Aorta (tissue), 5 donors: Measurements from ENCODE around the gene TMEM184C. TPM values are rescaled to one million over a fixed set of nuclear protein-coding genes. Genes with fewer than 3 reads are reported as not detected.

Experiments used
- ATAC-seq: fragments of 200-7000 bp; cut with Tn5 transposase; one replicate; pipeline ENCODE4 v1.9.1; 2022; ENCODE audit warnings: moderate library complexity; ENCODE audit not compliant: low FRiP score
- DNase-seq, 2 donors: peaks; one replicate each; pipeline ENCODE4 v3.0.0-alpha.2; 2020
- H3K27ac ChIP-seq, 2 donors: one replicate each; pipeline ENCODE4 v1.5.1; 2013; ENCODE audit warnings: low read length in 2 of 2, mild to moderate bottlenecking in 2 of 2, moderate library complexity in 2 of 2, control low read depth in 1 of 2, inconsistent platforms in 1 of 2, low read depth in 1 of 2
- H3K27me3 ChIP-seq, 2 donors: one replicate each; pipeline ENCODE4 v1.6.1; 2013; ENCODE audit warnings: control low read depth in 1 of 2, low read length in 1 of 2, mild to moderate bottlenecking in 1 of 2, moderate library complexity in 1 of 2; ENCODE audit not compliant: insufficient read depth in 2 of 2, control insufficient read depth in 1 of 2
- H3K36me3 ChIP-seq, 2 donors: one replicate each; pipeline ENCODE4 v1.6.1; 2013; ENCODE audit warnings: control low read depth in 1 of 2, low read length in 1 of 2, mild to moderate bottlenecking in 1 of 2; ENCODE audit not compliant: insufficient read depth in 2 of 2, control insufficient read depth in 1 of 2
- H3K4me1 ChIP-seq, 2 donors: one replicate each; pipeline ENCODE4 v1.6.1; 2013; ENCODE audit warnings: low read length in 2 of 2, control low read depth in 1 of 2, mild to moderate bottlenecking in 1 of 2, moderate library complexity in 1 of 2; ENCODE audit not compliant: insufficient read depth in 2 of 2, control insufficient read depth in 1 of 2
- H3K4me3 ChIP-seq, 2 donors: one replicate each; pipeline ENCODE4 v1.5.1; 2013; ENCODE audit warnings: low read length in 2 of 2, control low read depth in 1 of 2, mild to moderate bottlenecking in 1 of 2
- H3K9me3 ChIP-seq: one replicate; pipeline ENCODE4 v1.6.1; 2013; ENCODE audit warnings: mild to moderate bottlenecking, low read length; ENCODE audit not compliant: control insufficient read depth
- WGBS, 2 donors: extraction: QIAGEN DNeasy Blood & Tissue Kit; methylation state at CpG; one replicate each; pipeline ENCODE4 v1.1.7; 2013; 5-methylcytosine and 5-hydroxymethylcytosine counted together
- intact Hi-C, 2 donors: fragments of 100-400 bp; cut with DNase I; formaldehyde crosslinking; loops; one replicate each; pipeline versions ENCODE4 v1.14.2 to v1.15.0; 2022
- polyA plus RNA-seq, 2 donors: library from polyadenylated mRNA; stranded (reverse); fragments of 200-250 nt; gene quantifications; one replicate each; pipeline ENCODE4 v1.2.3, GENCODE V29; 2013
- total RNA-seq, 2 donors: library from RNA; stranded (reverse); fragmentation: NEBNext Ultra II Directional; extraction: Animal tissue kit (Norgen Biotek cat#: 25700); gene quantifications; one replicate each; pipeline ENCODE4 v1.2.1, GENCODE V29; 2021
- donor health status: healthy with polysubstance abuse.
- donor health status: Bipolar disorder and iron deficiency.
- donor health status: DM: no; HTN: no; CAD: no.
- donor health status: DM: no; HTN: no; CAD: no.
- donor health status: DM: yes; HTN: yes; CAD: no.

The TMEM184C gene
- total and polyA plus RNA-seq, 4 donors, result 10.6 to 23.5 (median 19.3) TPM

- Histone ChIP-seq H3K9me3 (no peaks in the 10 kb centered on the region), H3K4me1 (no peaks in the 10 kb centered on the region), H3K27ac (no peak overlapping the region), H3K36me3 (no peaks in the 10 kb centered on the region), H3K4me3 (no peak overlapping the region), H3K27me3 (no peaks in the 10 kb centered on the region)
- no peak for ATAC-seq
- no peak for DNase-seq
- intact Hi-C loops, result no loop called here
- 79 to 87% methylated on average over 1 of the region's 1 CpG for WGBS, 2 donors
These were observed 6.5 kb upstream of the TMEM184C start for GRCh38 chr4:147610686-147611085.

GRCh38 chr4:147616849-147617172, 386 bp upstream of the TMEM184C start:
- DNase-seq, result no peak
- Histone ChIP-seq H3K4me3 (peak overlapping the region; percentile 72 to 83), H3K9me3 (no peaks in the 10 kb centered on the region), H3K27ac (no peak overlapping the region), H3K27me3 (no peaks in the 10 kb centered on the region), H3K4me1 (peaks cover 3% of the 10 kb centered on the region in 2 donors), H3K36me3 (no peaks in the 10 kb centered on the region)
- ATAC-seq, result no peak
- intact Hi-C loops, result no loop called here
- 29 to 34% methylated on average over 6 of the region's 6 CpGs for WGBS, 2 donors

- WGBS, 2 donors, result 10 to 12% methylated on average over 17 of the region's 17 CpGs
- Histone ChIP-seq H3K9me3 (no peaks in the 10 kb centered on the region), H3K4me3 (peak overlapping the region; percentile 83 to 95), H3K27me3 (no peaks in the 10 kb centered on the region), H3K4me1 (peaks cover 3% of the 10 kb centered on the region in 2 donors), H3K36me3 (no peaks in the 10 kb centered on the region), H3K27ac (peak overlapping the region in 1 of 2 donors; percentile 84)
- DNase-seq (no peak), ATAC-seq (peak; percentile 4)
- intact Hi-C loops, result no loop called here
These were observed 869 bp downstream of the TMEM184C start for GRCh38 chr4:147617841-147618691.

GRCh38 chr4:147620315-147620714, 3.1 kb downstream of the TMEM184C start:
- WGBS, 2 donors, result 76 to 80% methylated on average over 2 of the region's 2 CpGs
- no peaks in the 10 kb centered on the region for H3K9me3 ChIP-seq
- no peaks in the 10 kb centered on the region for H3K27me3 ChIP-seq
- ATAC-seq (no peak), DNase-seq (no peak)
- H3K36me3 ChIP-seq, result peaks cover 0 to 3% of the 10 kb centered on the region in 2 donors
- H3K27ac ChIP-seq, result no peak overlapping the region
- H3K4me3 ChIP-seq, result no peak overlapping the region
- intact Hi-C loops, result no loop called here
- peaks cover 3% of the 10 kb centered on the region in 2 donors for H3K4me1 ChIP-seq

- H3K4me3 ChIP-seq, result no peak overlapping the region
- DNase-seq (no peak), ATAC-seq (no peak)
- H3K36me3 ChIP-seq, result peaks cover 3% of the 10 kb centered on the region in 2 donors
- no peaks in the 10 kb centered on the region for H3K27me3 ChIP-seq
- peaks cover 0 to 3% of the 10 kb centered on the region in 2 donors for H3K4me1 ChIP-seq
- intact Hi-C loops, result no loop called here
- WGBS, 2 donors, result 78 to 81% methylated on average over 6 of the region's 6 CpGs
- no peaks in the 10 kb centered on the region for H3K9me3 ChIP-seq
- no peak overlapping the region for H3K27ac ChIP-seq
These were observed 8.5 kb downstream of the TMEM184C start for GRCh38 chr4:147625733-147626132.

- DNase-seq (no peak), ATAC-seq (no peak)
- Histone ChIP-seq H3K4me3 (no peak overlapping the region), H3K36me3 (peaks cover 3% of the 10 kb centered on the region in 2 donors), H3K27me3 (no peaks in the 10 kb centered on the region), H3K4me1 (no peaks in the 10 kb centered on the region), H3K27ac (no peak overlapping the region), H3K9me3 (no peaks in the 10 kb centered on the region)
- intact Hi-C loops, result no loop called here
- 95 to 98% methylated on average over 4 of the region's 4 CpGs for WGBS, 2 donors
These were observed 9.7 kb downstream of the TMEM184C start for GRCh38 chr4:147626903-147627302.

GRCh38 chr4:147628415-147628814, 11.2 kb downstream of the TMEM184C start:
- H3K4me1 ChIP-seq, result no peaks in the 10 kb centered on the region
- no peak for DNase-seq
- ATAC-seq, result no peak
- intact Hi-C loops, result no loop called here
- H3K27ac ChIP-seq, result no peak overlapping the region
- no peaks in the 10 kb centered on the region for H3K9me3 ChIP-seq
- 48 to 64% methylated on average over 3 of the region's 3 CpGs for WGBS, 2 donors
- H3K36me3 ChIP-seq, result peaks cover 3 to 6% of the 10 kb centered on the region in 2 donors
- no peak overlapping the region for H3K4me3 ChIP-seq
- no peaks in the 10 kb centered on the region for H3K27me3 ChIP-seq

GRCh38 chr4:147629783-147630730, 12.9 kb downstream of the TMEM184C start:
- no peak for DNase-seq
- H3K4me1 ChIP-seq, result no peaks in the 10 kb centered on the region
- intact Hi-C loops, result no loop called here
- 63 to 80% methylated on average over 1 of the region's 1 CpG for WGBS, 2 donors
- H3K27me3 ChIP-seq, result no peaks in the 10 kb centered on the region
- ATAC-seq, result no peak
- H3K9me3 ChIP-seq, result no peaks in the 10 kb centered on the region
- H3K27ac ChIP-seq, result no peak overlapping the region
- no peak overlapping the region for H3K4me3 ChIP-seq
- H3K36me3 ChIP-seq, result peaks cover 3 to 8% of the 10 kb centered on the region in 2 donors
